Transverse colon (tissue), 4 donors: ENCODE results near the gene FAM120C. TPM values are rescaled to one million over a fixed set of nuclear protein-coding genes. Genes with fewer than 3 reads are reported as not detected.

Source experiments
- DNase-seq: peaks from one replicate; pipeline ENCODE4 v3.0.0-alpha.2; 2019
- H3K27ac ChIP-seq, 4 donors: fragments of 200-600 bp; sonication (generic); 2 replicates each; pipeline ENCODE4 v1.5.1; 2016 to 2018; ENCODE audit warnings: inconsistent platforms in 4 of 4
- H3K27me3 ChIP-seq: fragments of 200-600 bp; sonication (generic); 2 replicates; pipeline ENCODE4 v1.5.1; 2017; ENCODE audit warnings: inconsistent platforms
- H3K36me3 ChIP-seq, 4 donors: fragments of 200-600 bp; sonication (generic); 2 replicates each; pipeline ENCODE4 v1.5.1; 2017 to 2019; ENCODE audit warnings: inconsistent platforms in 4 of 4
- H3K4me1 ChIP-seq, 4 donors: fragments of 200-600 bp; sonication (generic); 2 replicates each; pipeline ENCODE4 v1.5.1; 2017 to 2020; ENCODE audit warnings: inconsistent platforms in 4 of 4
- H3K4me3 ChIP-seq, 4 donors: fragments of 200-600 bp; sonication (generic); 1 replicate in 1 of 4; 2 replicates in 3 of 4; pipeline versions ENCODE4 v1.5.1 to v1.6.1; 2017 to 2019; ENCODE audit warnings: inconsistent platforms in 4 of 4
- H3K9me3 ChIP-seq, 2 donors: fragments of 200-600 bp; sonication (generic); 2 replicates each; pipeline ENCODE4 v1.5.1; 2017 to 2019; ENCODE audit warnings: inconsistent platforms in 2 of 2
- EP300 ChIP-seq: sonication (generic); formaldehyde crosslinking; IDR thresholded peaks from one replicate; pipeline ENCODE4 v1.6.1; 2017; ENCODE audit warnings: antibody characterized with exemption, low read depth
- POLR2A ChIP-seq: fragments of 450-650 bp; IDR thresholded peaks from one replicate; pipeline ENCODE4 v1.6.1; 2016; ENCODE audit warnings: antibody characterized with exemption, mild to moderate bottlenecking, moderate library complexity
- POLR2AphosphoS5 ChIP-seq, 3 donors: sonication (generic); formaldehyde crosslinking; IDR thresholded peaks; one replicate each; pipeline ENCODE4 v1.6.1; 2016; ENCODE audit warnings: antibody characterized with exemption in 3 of 3
- WGBS, 2 donors: methylation state at CpG; one replicate each; pipeline ENCODE4 v1.1.5; 2018; ENCODE audit warnings: low coverage in 1 of 2; 5-methylcytosine and 5-hydroxymethylcytosine counted together
- in situ Hi-C, 4 donors: fragments of 200-750 bp; cut with MboI; loops; one replicate each; pipeline versions ENCODE4 v1.15.0 to v1.15.1; 2017; ENCODE audit warnings: low sequenced_read_pairs in 3 of 4, low pct_ligation_motif_present in 1 of 4, low pct_unique_long_range_greater_than_20kb in 1 of 4
- intact Hi-C: fragments of 100-400 bp; cut with DNase I; formaldehyde crosslinking; loops from one replicate; pipeline ENCODE4 v1.15.1; 2023; ENCODE audit warnings: low total_unique reads
- small RNA-seq, 4 donors: library from RNA; depleted of rRNA; stranded (forward); fragments of <200 nt; gene quantifications; one replicate each; pipeline ENCODE3, GENCODE V24; 2016
- total RNA-seq, 4 donors: library from RNA; depleted of rRNA; stranded (reverse); fragments of >200 nt; gene quantifications; one replicate each; pipeline ENCODE4 v1.1.0, GENCODE V29; 2016
- TF ChIP-seq, protein P1 (sequence below), 5 experiments: fragments of 200-600 bp in 3 of 5; fragments of 450-650 bp in 2 of 5; sonication (generic) in 3 of 5; IDR thresholded peaks; 1 replicate in 2 of 5; 2 replicates in 3 of 5; pipeline ENCODE4 v1.5.1; 2016 to 2017; ENCODE audit warnings: antibody characterized with exemption in 5 of 5, inconsistent platforms in 3 of 5, mild to moderate bottlenecking in 2 of 5, moderate library complexity in 1 of 5

Gene FAM120C
- total RNA-seq, 4 donors from 2014 or later: 3.0 to 5.7 (median 3.3) TPM

DNA sequence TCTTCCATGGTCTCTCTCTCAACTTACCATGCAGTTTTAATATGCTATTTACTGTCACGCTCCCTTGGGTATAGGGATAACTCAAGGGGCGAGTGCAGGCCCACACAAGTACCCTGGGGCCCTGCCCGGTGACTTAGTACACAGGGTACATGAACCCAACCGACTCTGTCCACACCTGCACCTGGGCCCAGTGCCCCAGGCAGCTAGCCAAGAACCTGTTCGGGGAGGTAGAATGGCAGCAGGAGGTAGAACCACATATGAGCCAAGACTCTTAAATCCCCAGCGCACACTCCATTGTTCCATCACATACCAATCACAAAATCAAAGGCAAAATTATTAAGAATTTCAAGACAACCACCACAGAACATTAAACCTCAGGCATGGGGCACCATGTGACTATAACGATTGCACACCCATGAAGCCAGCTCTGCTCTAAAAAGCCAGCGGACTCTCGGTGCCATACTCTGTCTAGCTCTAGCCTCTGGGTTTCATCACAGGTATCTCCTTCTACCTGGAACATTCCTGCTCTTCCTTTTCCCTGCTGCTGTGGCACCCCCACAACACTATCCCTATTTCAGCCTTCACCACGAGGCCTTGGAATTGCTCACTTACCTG lies 153.4 kb downstream of the FAM120C start:
- in situ Hi-C loops: no loop called here
- WGBS, 2 donors: 73% methylated on average over 10 of the region's 10 CpGs; no CpG with 5 or more reads in 1 of the 2 donors

DNA sequence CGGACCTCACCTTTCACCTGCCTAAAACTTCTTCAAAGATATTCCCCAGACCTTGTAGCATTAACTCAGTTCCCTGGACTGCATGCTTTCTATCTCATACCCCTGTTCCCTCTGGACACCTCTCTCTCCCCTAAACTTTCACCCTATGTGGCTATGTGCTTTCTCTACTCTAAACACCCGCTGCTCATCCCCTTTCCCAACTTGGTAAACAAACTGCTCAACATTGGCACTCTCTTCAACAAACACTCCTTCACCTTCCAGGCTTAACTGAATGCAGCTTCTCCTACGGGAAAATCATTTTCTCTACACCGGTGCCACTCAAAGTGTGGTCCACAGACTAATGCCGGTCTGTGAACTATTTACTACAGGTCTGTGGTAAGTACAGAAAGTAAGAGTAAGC lies 158.7 kb downstream of the FAM120C start:
- Histone ChIP-seq H3K27ac (no peak overlapping the region), H3K36me3 (no peaks in the 10 kb centered on the region), H3K4me1 (no peaks in the 10 kb centered on the region), H3K27me3 (no peaks in the 10 kb centered on the region), H3K4me3 (no peak overlapping the region), H3K9me3 (no peaks in the 10 kb centered on the region)
- no peak for DNase-seq
- in situ Hi-C loops (no loop called here), intact Hi-C loops (no loop called here)
- TF ChIP-seq POLR2AphosphoS5 (IDR thresholded peaks at IDR 0.05): no peak
- WGBS, 2 donors: 90% methylated on average over 5 of the region's 5 CpGs; no CpG with 5 or more reads in 1 of the 2 donors

More for the DNA sequence above, 153.4 kb downstream of the FAM120C start:
- H3K4me1 ChIP-seq: no peaks in the 10 kb centered on the region
- no peaks in the 10 kb centered on the region for H3K27me3 ChIP-seq
- intact Hi-C loops: no loop called here
- no peaks in the 10 kb centered on the region for H3K9me3 ChIP-seq
- H3K4me3 ChIP-seq: no peak overlapping the region
- no peak for TF ChIP-seq POLR2A
- TF ChIP-seq, protein P1, sequence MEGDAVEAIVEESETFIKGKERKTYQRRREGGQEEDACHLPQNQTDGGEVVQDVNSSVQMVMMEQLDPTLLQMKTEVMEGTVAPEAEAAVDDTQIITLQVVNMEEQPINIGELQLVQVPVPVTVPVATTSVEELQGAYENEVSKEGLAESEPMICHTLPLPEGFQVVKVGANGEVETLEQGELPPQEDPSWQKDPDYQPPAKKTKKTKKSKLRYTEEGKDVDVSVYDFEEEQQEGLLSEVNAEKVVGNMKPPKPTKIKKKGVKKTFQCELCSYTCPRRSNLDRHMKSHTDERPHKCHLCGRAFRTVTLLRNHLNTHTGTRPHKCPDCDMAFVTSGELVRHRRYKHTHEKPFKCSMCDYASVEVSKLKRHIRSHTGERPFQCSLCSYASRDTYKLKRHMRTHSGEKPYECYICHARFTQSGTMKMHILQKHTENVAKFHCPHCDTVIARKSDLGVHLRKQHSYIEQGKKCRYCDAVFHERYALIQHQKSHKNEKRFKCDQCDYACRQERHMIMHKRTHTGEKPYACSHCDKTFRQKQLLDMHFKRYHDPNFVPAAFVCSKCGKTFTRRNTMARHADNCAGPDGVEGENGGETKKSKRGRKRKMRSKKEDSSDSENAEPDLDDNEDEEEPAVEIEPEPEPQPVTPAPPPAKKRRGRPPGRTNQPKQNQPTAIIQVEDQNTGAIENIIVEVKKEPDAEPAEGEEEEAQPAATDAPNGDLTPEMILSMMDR (IDR thresholded peaks at IDR 0.05): no peak
- TF ChIP-seq EP300: no peak
- TF ChIP-seq POLR2AphosphoS5 (IDR thresholded peaks at IDR 0.05): no peak
- no peak for DNase-seq
- H3K36me3 ChIP-seq: no peaks in the 10 kb centered on the region
- no peak overlapping the region for H3K27ac ChIP-seq

Small RNA genes within 50 kb of the gene (small RNA-seq; reads per million reads assigned to genes)
- gene AL589872.1: 0 reads per million in 4 donors

Other genes starting within 250 kb of the FAM120C start
- 10 to 100 TPM; 22.7 to 75.4 (median 51.2) TPM for gene PHF8, start 138.8 kb downstream of the FAM120C start, total RNA-seq
- gene WNK3, start 174.8 kb upstream of the FAM120C start, total RNA-seq: 1 to 10 TPM in 1 of 4 donors, under 1 TPM in 3; 0.27 to 1.9 (median 0.64) TPM